Bronchus fibroblast of lung (primary cell): ENCODE results near the gene AHI1. TPM values are rescaled to one million over a fixed set of nuclear protein-coding genes. Genes with fewer than 3 reads are reported as not detected.

Source experiments
- total RNA-seq: library from RNA; depleted of rRNA; stranded (reverse); fragments of >200 nt; gene quantifications from 2 replicates; pipeline ENCODE4 v1.2.3, GENCODE V29; 2015

The AHI1 gene
- 6.7 and 10.8 TPM in 2 replicates for total RNA-seq

DNA sequence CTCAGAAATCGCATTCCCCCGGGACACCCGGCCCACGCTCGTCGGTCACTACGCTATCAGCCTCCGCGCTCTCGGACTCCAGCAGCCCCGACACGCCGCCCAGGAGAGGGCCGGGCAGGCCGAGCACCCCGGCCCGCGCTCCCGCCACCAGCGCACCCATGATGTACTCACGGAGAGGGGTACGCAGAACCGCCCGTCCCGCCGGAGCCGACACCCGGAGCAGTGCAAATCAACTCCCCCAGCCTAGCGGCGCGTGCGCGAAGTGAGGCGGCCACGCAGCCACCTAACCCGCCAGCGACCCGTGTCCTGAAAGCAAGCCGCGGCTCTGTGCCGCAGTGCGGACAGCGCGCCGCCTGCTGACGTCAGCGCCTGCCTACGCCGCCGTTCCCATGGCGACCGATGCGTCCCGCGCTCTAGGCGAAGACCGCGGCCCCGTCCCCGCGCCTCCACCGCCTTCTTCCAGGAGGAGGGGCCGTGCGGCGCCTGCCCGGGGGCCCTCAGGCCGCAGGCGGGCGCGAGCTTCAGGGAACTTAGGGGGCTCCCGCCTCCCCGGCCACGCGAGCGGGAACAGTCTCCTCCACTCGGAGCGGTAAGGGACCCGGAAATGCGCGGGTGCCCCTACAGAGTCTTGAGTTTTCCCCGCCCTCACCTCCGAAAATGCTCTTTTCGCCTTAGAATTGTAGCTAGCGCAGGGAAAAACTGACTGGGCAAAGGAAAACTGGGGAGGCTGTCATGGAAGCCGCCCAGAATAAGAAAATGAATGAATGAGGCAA is at the start of gene AHI1:
AHI1 (minus strand) TSS at position 329 of the 773 bp plus-strand sequence. CDS start 5,503 bp downstream, outside the sequence.

